NCI-H1105 treated with DMSO at 0.1 percent for 48 hours (cell line): ENCODE measurements around the gene MEF2C.
A peak's percentile ranks its signal among the peaks of the same experiment; 100 is the strongest.

Experiments
- DNase-seq: peaks from one replicate; lab custom pipeline; 2025; lab: John Stamatoyannopoulos, UW

Gene MEF2C

DNA sequence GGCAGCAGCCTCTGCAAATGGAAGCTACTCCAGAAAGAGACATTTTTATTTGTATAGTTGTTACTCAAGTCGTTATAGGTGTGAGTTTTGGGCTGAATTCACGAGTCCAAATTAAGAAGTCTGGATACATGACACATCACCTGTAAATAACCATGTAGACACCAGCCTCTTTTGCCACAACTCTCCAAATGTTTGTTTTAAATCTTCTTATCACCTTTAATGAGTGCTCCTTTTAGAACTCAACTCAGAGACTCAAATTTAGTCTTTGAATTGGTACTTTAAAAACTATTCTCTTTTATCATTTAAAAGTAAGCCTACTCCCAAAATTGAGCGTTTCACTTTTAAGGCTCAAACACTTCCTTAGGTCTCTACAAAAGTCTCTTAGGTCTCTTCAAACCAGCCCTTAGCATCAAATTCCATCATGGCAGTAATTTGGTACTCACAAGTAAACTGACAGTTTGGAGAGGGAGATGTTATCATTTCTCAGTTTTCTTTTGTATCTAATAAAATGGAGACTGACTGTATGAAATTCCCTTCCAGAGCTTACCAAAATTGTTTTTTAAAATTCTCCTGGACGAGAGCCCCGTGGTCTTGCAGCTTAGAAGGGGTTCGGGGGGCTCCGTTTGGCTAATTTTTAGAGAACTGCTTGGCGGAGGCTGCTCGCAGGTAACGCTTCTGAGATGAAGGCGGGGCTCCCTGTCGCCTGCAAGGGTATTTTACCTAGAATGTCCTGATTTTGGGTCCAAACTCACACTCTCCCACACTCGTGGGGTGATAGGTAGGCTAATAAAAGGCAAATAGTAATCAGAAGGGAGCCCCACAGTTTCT is 194.6 kb downstream of the MEF2C start:
- DNase-seq, result no peak

DNA sequence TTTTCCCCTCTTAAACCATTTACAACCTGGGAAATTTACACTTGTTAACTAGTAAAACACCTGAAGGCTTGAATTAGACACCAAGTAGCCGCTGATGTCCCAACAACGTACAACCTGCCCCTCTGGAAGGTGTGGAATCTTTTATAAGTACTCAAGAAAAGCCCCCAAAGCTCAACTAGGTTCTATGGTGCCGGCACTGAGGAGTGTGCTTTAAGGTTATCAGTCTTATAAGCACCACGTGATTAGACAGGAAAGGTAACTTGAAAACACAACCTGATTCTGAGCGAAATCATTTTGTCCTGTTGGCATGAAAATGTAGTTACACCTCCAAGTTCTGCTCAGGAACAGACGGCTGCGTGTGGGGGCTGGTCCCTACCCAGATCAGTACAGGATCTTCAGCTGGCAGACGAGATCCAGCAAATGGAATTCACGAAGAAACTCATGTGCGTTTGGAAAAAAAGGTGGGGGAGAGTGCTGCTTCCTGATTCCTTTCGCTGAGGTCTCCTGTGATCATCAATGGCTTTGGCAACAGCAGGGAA is 195.5 kb downstream of the MEF2C start:
- DNase-seq, result no peak

DNA sequence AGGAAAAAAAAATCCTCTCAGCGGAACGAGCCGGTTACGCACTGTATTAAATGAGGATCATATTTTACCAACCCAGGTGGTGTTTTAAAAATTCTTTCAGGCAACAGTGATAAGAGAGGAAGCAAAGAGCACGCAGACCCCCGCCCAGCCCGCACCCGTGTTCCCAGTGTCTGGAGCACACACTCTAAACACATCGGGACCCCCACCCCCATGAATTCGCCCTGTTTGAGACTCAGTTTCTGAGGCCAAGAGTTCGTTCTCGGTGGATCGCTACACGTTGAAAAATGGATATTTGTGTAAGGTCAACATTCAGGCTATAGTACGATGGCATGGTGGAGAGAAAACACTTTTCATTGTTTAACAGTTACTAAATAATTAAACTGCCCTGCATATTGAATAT is 196.3 kb downstream of the MEF2C start:
- DNase-seq, result no peak

DNA sequence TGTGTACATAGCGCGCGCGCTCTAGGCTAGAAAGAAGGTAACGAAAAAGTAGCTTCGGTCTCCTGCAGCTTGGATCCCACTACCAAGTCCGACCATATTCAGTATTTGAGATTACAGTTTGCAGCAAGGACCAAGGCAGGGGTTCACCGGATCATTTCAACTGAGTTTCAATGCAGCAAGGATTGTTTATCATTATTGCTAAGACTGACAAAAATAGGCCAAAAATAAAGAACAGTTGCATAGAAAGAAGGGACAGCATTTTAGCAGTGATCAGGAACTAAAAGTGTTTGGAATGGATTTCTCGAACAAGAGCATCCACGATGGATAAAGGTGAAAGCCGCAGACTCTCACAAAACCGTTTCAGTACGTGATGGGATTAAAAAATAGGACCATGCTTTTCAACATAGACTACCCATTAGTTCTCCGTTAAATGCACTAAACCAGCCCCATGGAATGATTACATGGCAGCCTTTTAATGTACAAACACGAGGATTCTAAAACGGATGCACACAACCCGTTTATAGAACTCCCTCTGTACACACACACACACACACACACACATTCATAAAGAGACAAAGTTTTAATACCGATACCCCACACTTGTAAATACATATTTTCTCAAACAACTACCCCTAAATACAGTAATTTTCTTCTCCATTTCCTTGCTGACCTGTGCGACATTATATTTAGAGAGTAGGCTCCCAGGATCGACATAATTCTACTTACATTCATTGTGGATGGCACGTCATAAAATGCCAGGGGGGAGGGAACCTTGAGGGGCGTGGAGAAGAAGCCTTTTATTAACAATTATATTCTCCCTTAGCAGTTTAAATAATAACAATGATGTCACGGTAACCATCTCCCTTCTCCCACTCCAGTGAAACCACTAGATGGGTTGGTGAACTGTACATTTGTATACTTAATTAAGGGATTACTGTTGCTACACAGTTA is 197.1 kb downstream of the MEF2C start:
- no peak for DNase-seq

DNA sequence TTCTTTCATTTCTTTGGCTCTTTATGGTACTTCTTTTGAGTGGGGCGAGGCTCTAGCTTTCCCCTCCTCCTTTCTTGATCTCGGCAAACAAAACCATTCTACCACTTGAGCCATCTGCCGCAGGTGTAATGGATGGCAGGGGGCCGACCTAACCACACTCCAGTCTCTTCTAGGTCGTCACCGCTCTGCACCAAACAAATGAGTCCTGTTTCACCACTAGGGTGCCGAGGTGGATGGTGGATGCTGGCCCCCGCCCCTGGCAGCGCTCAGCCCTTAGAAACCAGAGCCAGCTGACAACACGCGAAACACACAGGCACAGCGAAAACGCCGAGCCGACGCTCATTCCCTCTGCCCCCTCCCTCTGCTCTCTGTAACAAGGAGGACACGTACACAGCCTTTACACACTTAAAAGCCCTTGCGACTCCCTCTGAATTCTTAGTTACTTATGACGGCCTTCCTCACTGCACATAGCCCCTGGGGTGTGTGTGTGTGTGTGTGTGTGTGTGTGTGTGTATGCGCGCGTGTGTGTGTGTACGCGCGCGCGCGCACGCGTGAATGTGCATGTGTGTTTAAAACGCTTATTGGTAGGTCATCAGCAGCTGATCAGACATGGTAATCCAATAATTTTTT is 199.4 kb downstream of the MEF2C start:
- peak; percentile 90 for DNase-seq

DNA sequence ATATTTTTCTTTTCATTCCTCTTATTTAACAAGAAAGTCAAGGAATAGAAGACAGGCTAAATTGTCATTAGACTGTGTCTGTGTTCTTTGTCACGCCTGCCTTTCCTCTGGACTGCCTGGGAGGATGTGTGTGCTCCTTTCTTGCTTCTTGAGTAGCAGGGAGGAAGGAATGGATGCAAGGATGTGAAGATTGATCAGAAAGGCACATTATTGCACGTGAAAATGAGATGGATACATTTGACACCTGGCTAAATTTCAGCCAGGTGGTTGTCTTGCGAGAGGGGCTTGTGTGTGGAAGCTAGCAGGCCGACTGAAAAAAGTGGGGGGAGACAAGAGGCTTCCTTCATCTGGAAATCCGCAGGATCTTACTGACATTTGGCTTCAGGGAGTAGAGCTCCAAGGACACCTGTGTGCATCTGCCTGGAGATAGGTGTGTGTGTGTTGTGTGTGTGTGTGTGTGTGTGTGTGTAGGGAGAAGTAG is 200.1 kb downstream of the MEF2C start:
- no peak for DNase-seq

DNA sequence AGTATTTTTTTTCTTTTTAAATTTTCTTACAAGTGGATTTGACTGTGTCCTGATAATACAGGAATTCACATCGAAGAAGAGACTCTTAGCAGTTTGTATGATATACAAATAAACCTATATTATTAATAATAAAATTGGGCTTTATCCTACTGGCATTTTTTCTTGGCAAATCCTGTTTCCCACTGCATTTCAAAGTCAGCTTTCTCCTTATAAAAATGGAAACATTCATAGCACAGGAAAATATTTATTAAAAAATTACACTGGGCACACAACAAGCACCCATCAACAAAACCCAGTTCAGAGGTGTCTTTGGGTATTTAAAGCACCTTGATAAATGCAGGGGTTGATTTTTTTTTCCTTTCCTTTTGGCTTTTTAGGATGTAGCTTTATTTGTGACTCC is 200.9 kb downstream of the MEF2C start:
- no peak for DNase-seq

DNA sequence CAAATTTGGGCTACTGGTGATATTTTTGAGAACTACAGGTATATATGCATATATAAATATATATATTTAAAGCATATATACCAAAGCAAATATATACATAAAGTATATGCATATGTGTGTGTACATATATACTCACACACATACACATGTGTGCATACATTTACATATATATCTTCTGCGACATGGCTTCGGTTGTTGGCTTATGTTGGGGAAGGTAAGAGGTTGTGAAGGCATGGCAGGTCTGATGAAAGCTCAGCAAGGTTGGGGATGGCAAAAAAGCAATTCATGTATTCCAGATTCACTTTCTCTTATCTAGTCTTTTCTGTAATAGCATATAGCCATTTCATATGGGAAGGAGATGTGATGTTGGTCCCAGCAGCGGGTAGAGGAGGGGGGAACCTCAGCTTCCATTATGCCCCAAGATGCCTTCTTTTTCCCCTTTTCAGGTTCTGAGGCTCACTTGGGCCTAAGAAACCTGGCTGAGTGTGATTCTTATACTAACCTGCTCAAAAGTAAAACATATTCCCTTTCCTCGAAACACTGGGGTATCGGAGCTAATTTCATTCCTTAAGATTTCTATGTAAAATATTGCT is 201.7 kb downstream of the MEF2C start:
- DNase-seq, result no peak

DNA sequence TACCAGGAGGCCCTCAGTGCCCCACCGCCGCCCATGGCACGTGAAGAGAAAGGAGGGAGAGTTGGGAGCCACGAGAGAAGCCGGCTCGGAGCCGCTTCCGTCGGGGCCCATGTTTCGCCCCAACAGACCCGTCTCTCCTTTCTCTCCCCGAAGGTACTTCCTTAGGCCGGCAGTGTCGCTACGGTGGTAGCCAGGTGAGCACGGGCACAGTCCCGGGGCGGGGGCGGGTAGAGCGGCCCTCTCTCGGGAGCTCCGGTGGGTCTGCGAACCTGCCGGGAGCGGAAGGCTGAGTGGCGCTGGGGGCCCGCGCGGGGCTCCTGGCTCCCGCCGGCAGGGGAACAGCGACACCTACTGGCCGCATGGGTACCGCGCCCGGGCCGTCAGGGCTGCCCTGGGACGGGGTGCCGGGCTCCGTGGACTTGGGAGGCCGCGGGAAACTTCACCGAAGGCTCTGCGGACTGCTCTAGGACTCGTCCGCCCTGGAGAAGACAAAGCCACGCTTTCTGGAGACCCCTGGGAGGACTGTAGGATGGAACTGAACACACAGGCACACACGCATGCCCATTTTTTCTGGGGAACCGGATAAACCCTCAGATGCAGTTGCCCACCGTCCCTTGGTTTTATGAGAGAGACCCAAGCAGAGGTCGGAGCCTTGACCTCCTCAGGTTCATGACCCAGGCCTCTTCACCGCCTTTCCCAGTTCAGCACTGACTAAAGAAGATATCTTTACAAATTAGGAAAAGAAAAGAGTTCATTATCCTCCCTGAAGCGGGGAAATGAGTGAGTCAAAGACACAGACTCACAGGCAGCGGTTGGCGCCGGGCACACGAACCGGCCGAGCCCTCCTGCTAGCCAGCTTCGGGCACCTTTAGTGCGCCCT is 202.5 kb downstream of the MEF2C start:
- DNase-seq, result peak; percentile 41

DNA sequence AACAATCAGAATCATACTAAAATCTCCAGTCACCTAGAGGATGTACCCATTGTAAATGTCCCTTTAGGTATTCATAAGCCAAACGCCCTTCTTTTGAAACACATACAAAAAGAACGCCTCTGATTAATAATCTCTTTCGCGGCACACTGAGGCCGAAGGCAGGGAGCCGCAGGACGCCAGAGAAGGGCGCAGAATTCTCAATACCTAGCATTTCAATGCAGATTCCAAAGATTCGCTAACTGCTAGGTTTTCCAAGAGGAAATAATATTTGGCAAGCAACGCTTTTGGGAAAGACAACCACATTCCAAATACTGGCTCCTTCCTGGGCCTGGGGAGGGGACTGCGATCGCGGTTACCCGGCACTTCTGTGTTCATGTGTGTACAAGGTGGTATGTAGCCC is 203.3 kb downstream of the MEF2C start:
- no peak for DNase-seq

DNA sequence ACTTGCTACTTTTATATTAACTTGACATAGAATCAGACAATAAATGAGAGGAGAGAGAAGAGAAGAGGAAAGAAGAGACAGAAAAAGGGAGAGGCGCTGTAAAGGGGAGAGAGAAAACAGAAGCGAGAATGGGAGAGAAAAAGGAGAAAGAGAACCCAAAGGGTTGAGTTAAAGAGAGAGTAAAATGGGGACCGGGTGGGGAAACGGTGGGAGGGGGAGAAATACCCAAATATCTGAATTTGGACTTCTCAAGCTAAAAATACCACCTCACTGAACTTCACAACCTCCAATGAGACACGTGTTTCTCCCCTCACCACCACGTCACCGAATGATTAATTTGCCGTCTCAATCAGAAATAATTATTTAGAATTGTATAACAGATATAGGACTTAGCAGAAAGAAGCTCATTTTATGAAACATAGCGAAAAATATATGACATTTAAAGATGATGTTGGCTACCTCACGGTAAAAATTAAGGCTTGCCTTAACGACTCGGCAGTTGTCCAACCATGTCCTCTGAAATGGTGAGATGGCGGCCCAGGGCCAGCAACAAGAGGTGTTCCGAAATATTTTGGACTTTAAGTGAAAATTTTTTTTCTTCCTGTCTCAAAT is 204.1 kb downstream of the MEF2C start:
- no peak for DNase-seq

DNA sequence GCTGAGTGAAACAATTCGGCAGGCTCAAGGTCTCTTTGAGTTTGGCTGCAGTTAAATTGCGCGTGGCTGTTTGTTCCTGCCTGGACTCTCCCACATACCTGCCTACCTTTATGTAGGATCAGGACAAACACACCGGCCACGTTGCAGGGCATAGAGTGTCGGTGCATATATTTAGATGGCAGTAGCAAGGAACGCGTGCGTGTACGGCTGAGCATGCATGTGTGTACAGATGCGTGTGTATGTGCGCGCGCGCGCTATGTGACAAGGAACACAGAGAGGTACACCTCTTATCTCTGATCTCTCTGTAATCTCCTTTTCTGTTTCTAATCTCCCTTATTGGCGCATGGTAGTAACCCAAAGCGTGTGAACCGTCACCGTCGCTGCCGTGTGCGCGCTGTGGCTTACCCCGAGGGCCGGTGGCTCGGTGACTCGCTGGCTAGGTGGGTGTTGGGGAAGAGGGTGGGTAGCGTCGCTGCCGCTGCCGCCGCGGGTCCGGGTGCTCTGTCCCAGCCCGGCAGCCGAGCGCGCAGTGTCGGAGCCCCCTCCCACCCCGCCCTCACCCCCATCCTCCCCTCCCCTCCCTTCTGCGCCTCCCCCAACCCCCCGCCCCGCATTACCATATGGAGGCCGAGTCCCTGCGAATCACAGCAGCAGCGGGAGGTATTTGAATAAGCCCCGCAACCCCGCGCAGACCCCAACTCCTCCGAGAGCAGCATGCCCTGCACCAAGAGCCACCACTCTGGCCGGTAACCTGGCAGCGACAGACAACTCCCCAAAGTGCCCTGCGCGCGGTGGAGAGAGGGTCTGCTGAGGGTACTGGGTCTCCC is 204.8 kb downstream of the MEF2C start:
- DNase-seq, result no peak

DNA sequence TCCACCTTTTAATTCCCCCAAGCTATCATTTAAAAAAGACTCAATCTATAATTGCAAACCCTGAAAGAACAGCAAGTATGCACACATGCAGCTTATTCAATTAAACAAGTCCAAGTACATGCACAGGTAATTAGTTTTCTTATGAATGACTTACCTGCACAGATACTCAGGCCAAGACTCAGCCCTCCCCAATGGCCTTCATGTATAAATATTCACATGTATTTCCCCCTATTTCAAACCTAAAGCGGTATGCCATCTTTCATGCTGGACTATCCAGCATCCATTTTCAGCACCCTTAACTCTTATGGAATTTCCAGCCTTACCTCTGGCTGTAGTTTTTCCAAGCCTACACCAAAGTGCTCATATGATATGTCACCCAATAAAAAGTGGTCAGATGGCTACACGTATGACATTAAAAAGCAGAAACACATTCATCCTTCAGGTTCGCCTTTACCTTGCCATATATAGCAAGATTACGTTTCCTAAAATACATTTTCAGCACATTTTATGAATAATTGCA is 205.5 kb downstream of the MEF2C start:
- no peak for DNase-seq

DNA sequence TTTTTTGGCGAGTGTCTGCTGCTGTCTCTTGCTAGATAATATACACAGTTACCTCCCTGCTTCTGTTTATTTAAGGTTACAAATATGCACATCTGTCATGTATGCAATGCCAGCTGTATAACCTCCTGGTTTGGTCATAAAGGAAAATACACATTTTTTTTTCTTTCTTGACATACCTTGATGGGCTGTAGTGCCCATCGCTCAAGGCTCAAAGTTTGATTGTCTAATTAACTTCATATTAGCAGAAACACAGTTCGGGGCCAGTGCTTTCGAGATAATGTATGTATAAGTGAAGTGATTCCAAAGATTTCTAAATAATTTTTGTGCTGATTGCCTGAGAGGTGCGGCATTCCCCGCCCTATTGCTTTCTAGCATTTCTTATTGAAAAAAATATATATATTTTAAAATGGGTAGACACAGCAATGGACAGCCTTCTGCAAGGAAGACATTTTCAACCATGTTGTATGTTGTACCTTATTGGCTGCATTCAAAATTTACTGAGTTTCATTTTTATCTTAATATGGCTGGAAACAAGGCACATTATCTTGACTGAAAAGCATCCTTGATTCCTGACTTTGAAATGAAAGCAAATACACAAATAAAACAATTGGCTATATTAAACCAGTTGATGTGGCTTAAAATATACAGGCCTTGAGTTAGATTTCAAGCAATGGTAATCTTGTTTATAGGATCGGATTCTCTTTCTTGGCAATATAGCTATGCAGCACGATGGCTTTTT is 206.2 kb downstream of the MEF2C start:
- DNase-seq, result no peak

DNA sequence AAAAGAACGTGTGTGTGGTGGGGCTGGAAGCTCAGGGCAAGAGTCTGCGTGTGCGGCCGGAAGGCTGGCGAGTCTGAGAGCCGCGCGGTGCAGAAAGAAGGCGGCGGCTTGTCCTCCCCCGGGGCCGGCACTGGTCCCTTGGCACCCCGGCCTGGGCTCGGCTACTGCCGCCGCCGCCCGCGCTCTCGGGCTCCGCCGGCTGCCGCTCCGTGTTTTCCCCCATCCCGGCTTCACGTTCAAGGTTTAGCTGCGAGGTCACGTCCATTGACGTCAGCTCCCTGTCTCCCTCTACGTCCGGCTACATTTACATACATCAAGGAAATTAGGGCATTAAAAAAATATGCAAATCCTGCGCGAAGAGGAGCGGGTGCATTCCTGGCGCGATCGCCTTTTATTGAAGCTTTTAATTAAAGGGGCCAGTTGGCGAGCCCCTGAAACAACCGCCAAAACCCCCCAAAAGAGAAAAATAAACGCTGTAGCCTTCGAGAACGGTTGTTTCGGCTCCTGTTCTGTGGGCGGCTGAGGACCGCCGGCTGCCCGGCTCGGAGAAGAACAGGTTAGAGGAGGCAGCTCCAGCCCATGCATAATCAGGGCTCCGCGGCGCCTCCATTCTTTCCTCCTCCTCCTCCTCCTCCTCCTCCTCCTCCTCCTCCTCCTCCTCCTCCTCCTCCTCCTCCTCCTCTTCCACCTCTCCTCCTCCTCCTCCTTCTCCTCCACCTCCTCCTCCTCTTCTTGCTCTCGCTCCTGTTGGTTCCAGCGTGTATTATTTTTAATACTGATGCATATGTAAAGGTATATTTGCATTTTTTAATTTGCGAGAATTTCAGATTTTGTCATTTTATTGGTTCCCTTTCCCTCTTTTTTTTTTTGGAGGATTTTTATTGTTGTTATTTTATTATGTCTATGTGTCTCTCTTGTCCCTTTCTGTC is 207.0 kb downstream of the MEF2C start:
- DNase-seq, result peak; percentile 71

DNA sequence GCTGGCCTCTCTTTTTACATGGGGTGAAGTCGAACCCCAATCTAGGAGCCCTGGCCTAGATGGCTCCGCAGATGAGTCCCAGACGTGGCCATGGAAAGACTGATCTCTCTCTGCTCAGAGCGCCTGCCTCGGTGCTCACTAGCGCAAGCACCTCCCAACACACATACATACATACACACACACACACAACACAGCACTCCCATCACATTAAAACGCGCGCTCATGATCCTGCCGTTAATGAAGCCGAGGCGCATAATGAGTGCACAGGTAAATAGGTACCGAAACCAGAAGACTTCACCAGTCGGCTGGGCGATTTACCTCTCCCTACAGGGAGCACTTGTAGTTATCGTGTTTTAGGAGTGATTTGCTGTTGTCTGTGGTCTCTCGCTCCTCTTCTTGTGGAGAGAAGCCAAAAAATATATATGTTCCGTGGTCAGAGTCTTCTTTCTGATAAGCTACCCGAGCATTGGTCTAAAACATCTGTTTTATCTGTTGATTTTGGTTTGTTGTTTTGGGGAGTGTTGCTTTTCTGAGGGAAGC is 207.7 kb downstream of the MEF2C start:
- no peak for DNase-seq
